ENCODE data around the gene RDH16.
"Not testable (repeated sequence)": the region's sequence is repeated elsewhere in the genome, so short reads cannot be mapped to it uniquely, and the experiment has no call there.

Gene RDH16

GRCh38 chr12:56916996-56917333 is 40.4 kb downstream of the RDH16 start:
- no peak for DNase-seq (ENCODE audit: low spot score)

GRCh38 chr12:56916296-56916995 is 41.0 kb downstream of the RDH16 start:
- no peak for DNase-seq (ENCODE audit: low spot score)

- no peak for DNase-seq (ENCODE audit: low spot score)
Measured at GRCh38 chr12:56914724-56915123, 42.7 kb downstream of the RDH16 start.

GRCh38 chr12:56914256-56914655 is 43.2 kb downstream of the RDH16 start:
- DNase-seq (ENCODE audit: low spot score): no peak

- DNase-seq (ENCODE audit: low spot score): not testable (repeated sequence)
Measured at GRCh38 chr12:56909403-56909802, 48.0 kb downstream of the RDH16 start.

- no peak for DNase-seq (ENCODE audit: low spot score)
Measured at GRCh38 chr12:56908136-56908535, 49.3 kb downstream of the RDH16 start.

GRCh38 chr12:56905852-56906251 is 51.6 kb downstream of the RDH16 start:
- DNase-seq (ENCODE audit: low spot score): no peak

GRCh38 chr12:56903374-56903773 is 54.0 kb downstream of the RDH16 start:
- no peak for DNase-seq (ENCODE audit: low spot score)

All from hematopoietic multipotent progenitor cell treated with erythropoietin and hydrocortisone succinate and interleukin-3 and kit ligand, for 15 days (in vitro differentiated cells).